ENCODE results near the gene AGPAT3. TPM values are rescaled to one million over a fixed set of nuclear protein-coding genes. Genes with fewer than 3 reads are reported as not detected.

AGPAT3 gene
- polyA plus RNA-seq, 2 of the 4 experiments (the other 2 are of a cell fraction) = 18.2 to 20.3 TPM

DNA sequence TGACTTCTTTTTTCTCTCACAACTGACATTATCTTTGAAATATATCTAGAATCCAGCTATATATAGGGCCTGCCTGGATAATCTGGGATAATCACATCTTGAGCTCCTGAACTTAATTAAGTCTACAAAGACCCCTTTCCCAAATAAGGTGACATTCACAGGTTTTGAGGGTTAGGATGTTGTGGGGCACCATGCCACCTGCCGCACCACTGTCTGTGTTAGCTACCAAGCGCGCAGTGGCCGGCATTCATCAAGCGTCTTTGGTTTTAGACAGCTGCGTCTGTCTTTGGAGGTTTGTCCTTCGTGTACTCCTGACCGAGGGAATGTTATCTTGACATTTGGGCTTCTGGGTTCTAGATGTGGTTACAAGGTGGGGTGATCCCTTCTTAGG is 154.5 kb downstream of the AGPAT3 start:
- ATAC-seq = no peak
- CTCF ChIA-PET = interaction anchor here (1.3 kb wide), 1 partner anchor 39 kb away, joined by 3 read pairs; no protein-coding TSS in a partner anchor
- Histone ChIP-seq H3K4me2 (no peak overlapping the region), H3K4me1 (peaks cover 7% of the 10 kb centered on the region; the same call in 2 of the 3 replicates), H3K9me3 (no peaks in the 10 kb centered on the region), H3K4me3 (no peak overlapping the region), H3K27ac (no peak overlapping the region)
- POLR2A ChIA-PET = no interaction called here
- TF ChIP-seq CBX2 (IDR thresholded peaks at IDR 0.05; ENCODE audit: borderline replicate concordance, low read depth) = no peak
- TF ChIP-seq, protein P1, sequence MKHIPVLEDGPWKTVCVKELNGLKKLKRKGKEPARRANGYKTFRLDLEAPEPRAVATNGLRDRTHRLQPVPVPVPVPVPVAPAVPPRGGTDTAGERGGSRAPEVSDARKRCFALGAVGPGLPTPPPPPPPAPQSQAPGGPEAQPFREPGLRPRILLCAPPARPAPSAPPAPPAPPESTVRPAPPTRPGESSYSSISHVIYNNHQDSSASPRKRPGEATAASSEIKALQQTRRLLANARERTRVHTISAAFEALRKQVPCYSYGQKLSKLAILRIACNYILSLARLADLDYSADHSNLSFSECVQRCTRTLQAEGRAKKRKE (CRISPR knock-in tag; IDR thresholded peaks at IDR 0.05; ENCODE audit: low read depth) = no peak
- no peak for TF ChIP-seq SREBF2 (IDR thresholded peaks at IDR 0.05)
- no peak for TF ChIP-seq TFCP2L1 (CRISPR knock-in tag; IDR thresholded peaks at IDR 0.05)
- TF ChIP-seq, protein P2, sequence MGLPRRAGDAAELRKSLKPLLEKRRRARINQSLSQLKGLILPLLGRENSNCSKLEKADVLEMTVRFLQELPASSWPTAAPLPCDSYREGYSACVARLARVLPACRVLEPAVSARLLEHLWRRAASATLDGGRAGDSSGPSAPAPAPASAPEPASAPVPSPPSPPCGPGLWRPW (IDR thresholded peaks at IDR 0.05) = no peak
- no peak for TF ChIP-seq BHLHE40 (IDR thresholded peaks at IDR 0.05; ENCODE audit: low read depth, low read length)
- no peak for TF ChIP-seq RNF2 (IDR thresholded peaks at IDR 0.05; ENCODE audit: borderline replicate concordance, low read depth)
- TF ChIP-seq RARB (CRISPR knock-in tag; IDR thresholded peaks at IDR 0.05) = no peak
- TF ChIP-seq, protein P3, sequence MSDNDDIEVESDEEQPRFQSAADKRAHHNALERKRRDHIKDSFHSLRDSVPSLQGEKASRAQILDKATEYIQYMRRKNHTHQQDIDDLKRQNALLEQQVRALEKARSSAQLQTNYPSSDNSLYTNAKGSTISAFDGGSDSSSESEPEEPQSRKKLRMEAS (IDR thresholded peaks at IDR 0.05) = no peak
- TF ChIP-seq RFX5 (IDR thresholded peaks at IDR 0.05) = no peak
- no peak for TF ChIP-seq EHMT2 (IDR thresholded peaks at IDR 0.05; ENCODE audit: low read depth)
- TF ChIP-seq, protein P4, sequence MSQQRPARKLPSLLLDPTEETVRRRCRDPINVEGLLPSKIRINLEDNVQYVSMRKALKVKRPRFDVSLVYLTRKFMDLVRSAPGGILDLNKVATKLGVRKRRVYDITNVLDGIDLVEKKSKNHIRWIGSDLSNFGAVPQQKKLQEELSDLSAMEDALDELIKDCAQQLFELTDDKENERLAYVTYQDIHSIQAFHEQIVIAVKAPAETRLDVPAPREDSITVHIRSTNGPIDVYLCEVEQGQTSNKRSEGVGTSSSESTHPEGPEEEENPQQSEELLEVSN (IDR thresholded peaks at IDR 0.05; ENCODE audit: borderline replicate concordance, low read depth) = no peak
- TF ChIP-seq POLR2AphosphoS2 (conservative IDR thresholded peaks at IDR 0.05; ENCODE audit: low read length) = no peak
- TF ChIP-seq SMC3 (IDR thresholded peaks at IDR 0.05) = no peak
- no peak for TF ChIP-seq TP53 (CRISPR knock-in tag; IDR thresholded peaks at IDR 0.05)
- TF ChIP-seq ZFP36 (IDR thresholded peaks at IDR 0.05; ENCODE audit: borderline replicate concordance, partially characterized antibody) = no peak
- TF ChIP-seq POLR2A (IDR thresholded peaks at IDR 0.05; ENCODE audit: low read length) = no peak
- no peak for TF ChIP-seq ZNF302 (CRISPR knock-in tag; IDR thresholded peaks at IDR 0.05)
- no peak for TF ChIP-seq CHD4 (IDR thresholded peaks at IDR 0.05; ENCODE audit: borderline replicate concordance)
- TF ChIP-seq KDM5A (IDR thresholded peaks at IDR 0.05) = no peak
- 97% methylated on average over 8 of the region's 8 CpGs for WGBS (ENCODE audit: missing lambda C conversion rate)
- no peak for FAIRE-seq
- no peak for DNase-seq (ENCODE audit: low read depth in 1 of 2, low spot score in 1 of 2)

DNA sequence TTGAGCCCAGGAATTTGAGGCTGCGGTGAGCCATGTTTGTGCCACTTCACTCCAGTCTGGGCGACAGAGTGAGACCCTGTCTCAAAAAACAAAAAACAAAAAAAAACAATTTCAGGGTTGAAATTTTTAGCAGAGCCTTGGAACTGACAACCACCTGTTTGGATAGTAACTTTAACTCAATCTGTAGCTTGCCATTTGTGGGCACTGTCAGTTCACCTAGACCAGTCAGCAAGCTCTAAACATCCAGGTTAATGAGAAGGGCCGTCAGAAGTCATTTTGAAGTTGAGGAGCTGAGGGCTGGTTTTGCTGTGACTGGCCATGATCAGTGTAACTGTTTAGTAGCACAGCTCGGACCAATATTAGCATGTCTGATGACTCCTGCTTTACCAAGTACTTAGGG is 155.5 kb downstream of the AGPAT3 start:
- ChIA-PET POLR2A (interaction anchor here (0.9 kb wide), 1 partner anchor 9 kb away, joined by 6 read pairs; the partner anchor contains the start of gene TRAPPC10), CTCF (interaction anchor here (0.8 kb wide), 1 partner anchor 10 kb away, joined by 3 read pairs; no protein-coding TSS in a partner anchor)
- Histone ChIP-seq H3K4me2 (no peak overlapping the region), H3K27ac (no peak overlapping the region), H3K4me3 (no peak overlapping the region), H3K4me1 (peaks cover 9% of the 10 kb centered on the region; the same call in 1 of the 3 replicates), H3K9me3 (no peaks in the 10 kb centered on the region)
- 95% methylated on average over 4 of the region's 4 CpGs for WGBS (ENCODE audit: missing lambda C conversion rate)
- DNase-seq (ENCODE audit: low read depth in 1 of 2, low spot score in 1 of 2) (no peak), ATAC-seq (no peak), FAIRE-seq (no peak)
- TF ChIP-seq RARB (CRISPR knock-in tag; IDR thresholded peaks at IDR 0.05) (no peak), EHF (CRISPR knock-in tag; IDR thresholded peaks at IDR 0.05) (no peak), HOXA7 (CRISPR knock-in tag; IDR thresholded peaks at IDR 0.05) (no peak), ZNF302 (CRISPR knock-in tag; IDR thresholded peaks at IDR 0.05) (no peak), RNF2 (IDR thresholded peaks at IDR 0.05; ENCODE audit: borderline replicate concordance, low read depth) (no peak), JUNB (IDR thresholded peaks at IDR 0.05) (no peak), CEBPB (IDR thresholded peaks at IDR 0.05) (no peak), PHF8 (IDR thresholded peaks at IDR 0.05; ENCODE audit: borderline replicate concordance, low read depth) (no peak), NFE2L2 (conservative IDR thresholded peaks at IDR 0.05; ENCODE audit: low read length) (no peak), HDAC2 (IDR thresholded peaks at IDR 0.05) (no peak), MAZ (IDR thresholded peaks at IDR 0.05; ENCODE audit: borderline replicate concordance, low read depth, low read length) (no peak), HOXB13 (CRISPR knock-in tag; IDR thresholded peaks at IDR 0.05; ENCODE audit: low read depth) (no peak)
- TF ChIP-seq, protein P5, sequence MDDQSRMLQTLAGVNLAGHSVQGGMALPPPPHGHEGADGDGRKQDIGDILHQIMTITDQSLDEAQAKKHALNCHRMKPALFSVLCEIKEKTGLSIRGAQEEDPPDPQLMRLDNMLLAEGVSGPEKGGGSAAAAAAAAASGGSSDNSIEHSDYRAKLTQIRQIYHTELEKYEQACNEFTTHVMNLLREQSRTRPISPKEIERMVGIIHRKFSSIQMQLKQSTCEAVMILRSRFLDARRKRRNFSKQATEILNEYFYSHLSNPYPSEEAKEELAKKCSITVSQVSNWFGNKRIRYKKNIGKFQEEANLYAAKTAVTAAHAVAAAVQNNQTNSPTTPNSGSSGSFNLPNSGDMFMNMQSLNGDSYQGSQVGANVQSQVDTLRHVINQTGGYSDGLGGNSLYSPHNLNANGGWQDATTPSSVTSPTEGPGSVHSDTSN (IDR thresholded peaks at IDR 0.05) = no peak
- TF ChIP-seq, protein P3 (IDR thresholded peaks at IDR 0.05) = no peak
- TF ChIP-seq, protein P4 (IDR thresholded peaks at IDR 0.05; ENCODE audit: borderline replicate concordance, low read depth) = no peak
- TF ChIP-seq, protein P6, sequence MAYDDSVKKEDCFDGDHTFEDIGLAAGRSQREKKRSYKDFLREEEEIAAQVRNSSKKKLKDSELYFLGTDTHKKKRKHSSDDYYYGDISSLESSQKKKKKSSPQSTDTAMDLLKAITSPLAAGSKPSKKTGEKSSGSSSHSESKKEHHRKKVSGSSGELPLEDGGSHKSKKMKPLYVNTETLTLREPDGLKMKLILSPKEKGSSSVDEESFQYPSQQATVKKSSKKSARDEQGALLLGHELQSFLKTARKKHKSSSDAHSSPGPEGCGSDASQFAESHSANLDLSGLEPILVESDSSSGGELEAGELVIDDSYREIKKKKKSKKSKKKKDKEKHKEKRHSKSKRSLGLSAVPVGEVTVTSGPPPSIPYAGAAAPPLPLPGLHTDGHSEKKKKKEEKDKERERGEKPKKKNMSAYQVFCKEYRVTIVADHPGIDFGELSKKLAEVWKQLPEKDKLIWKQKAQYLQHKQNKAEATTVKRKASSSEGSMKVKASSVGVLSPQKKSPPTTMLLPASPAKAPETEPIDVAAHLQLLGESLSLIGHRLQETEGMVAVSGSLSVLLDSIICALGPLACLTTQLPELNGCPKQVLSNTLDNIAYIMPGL (CRISPR knock-in tag; IDR thresholded peaks at IDR 0.05; ENCODE audit: borderline replicate concordance) = no peak
- TF ChIP-seq, protein P1 (CRISPR knock-in tag; IDR thresholded peaks at IDR 0.05; ENCODE audit: low read depth) = no peak
